IPS-NIHi11 (cell line): ENCODE results near the gene CLTCL1.
A peak's percentile ranks its signal among the peaks of the same experiment; 100 is the strongest.

Source experiments
- DNase-seq: peaks from one replicate; pipeline ENCODE4 v3.0.0; 2012; ENCODE audit warnings: mixed read lengths, low spot score

Gene CLTCL1

DNA sequence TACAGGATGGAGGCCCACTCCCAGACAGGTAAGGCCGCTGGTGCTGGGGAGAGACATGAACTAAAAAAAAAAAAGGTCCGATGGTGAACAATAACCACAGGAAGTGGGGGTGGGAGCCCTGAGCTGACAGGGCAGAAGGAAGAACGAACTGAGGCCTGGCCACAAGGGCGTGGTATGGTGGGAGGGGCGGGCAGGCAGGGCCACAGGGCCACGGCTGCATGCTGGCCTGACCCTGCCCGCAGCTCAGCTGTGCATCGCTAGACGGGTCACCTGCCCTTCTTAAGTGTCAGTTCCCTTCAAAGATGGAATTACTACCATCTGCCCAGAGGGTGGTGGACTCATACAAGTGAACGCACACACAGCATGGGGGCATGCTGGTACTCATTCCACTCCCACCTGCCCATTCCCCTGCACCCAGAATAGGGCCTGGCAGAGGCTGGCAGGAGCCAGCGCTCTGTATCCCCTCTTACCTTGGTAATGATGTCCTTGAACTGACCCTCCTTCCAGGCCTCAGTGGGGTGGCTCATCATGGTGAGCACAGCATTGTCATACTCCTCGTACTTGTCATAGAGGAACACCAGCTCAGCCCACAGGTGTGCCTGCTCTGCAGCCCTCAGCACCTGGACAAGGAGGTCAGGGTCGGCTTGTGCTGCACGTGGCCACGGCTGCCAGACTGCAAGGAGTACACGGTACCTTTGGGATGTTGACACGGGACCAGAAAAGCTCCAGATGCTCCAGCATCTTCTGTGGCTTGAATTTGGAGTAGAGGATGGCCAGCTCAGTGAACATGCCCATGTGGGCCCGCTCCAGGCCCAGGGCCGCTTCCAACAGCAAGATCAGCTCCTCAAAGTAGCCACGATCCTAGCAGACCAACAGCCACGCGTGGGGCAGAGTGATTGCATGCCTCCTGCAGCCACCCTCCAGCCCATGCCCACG is 95.5 kb downstream of the CLTCL1 start:
- no peak for DNase-seq

- no peak for DNase-seq
These were observed 96.6 kb downstream of the CLTCL1 start for GRCh38 chr22:19194766-19195536.

GRCh38 chr22:19193879-19194278 is 97.6 kb downstream of the CLTCL1 start:
- DNase-seq: no peak

DNA sequence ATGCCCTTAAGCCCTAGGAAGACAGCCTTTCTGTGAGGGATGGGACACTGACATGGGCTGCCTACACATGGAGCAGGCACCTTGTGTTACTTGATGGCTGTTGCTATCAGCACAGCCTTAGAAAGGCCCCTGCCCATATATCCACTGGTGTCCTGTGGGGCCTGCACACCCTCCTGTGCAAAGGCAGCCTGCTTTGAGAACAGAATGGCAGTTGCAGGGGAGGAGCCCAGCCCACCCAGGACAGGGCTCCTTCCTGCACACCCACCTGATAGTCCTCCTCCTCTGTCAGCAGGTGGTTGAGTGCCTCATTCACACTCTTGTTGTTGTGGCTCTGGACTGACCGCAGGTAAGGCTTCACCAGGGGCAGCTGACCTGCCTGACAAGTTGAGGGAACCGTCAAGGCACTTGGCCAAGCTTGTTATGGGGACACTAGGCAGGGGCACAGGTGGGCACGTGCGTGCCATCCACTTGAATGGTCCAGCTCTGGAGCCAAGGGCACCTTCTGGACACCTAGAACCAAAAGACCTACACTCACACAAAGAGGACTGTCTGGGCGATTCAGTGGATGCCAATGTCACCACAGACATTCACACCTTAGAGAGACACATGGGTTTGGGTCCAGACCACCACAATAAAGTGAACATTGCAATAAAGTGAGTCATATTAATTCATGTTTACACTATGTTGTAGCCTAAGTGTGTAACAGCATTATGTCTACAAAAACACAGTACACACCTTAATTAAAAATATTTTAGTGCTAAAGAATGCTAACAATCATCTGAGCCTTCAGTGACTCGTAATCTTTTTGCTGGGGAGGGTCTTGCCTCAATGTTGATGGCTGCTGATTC is 103.6 kb downstream of the CLTCL1 start:
- no peak for DNase-seq

DNA sequence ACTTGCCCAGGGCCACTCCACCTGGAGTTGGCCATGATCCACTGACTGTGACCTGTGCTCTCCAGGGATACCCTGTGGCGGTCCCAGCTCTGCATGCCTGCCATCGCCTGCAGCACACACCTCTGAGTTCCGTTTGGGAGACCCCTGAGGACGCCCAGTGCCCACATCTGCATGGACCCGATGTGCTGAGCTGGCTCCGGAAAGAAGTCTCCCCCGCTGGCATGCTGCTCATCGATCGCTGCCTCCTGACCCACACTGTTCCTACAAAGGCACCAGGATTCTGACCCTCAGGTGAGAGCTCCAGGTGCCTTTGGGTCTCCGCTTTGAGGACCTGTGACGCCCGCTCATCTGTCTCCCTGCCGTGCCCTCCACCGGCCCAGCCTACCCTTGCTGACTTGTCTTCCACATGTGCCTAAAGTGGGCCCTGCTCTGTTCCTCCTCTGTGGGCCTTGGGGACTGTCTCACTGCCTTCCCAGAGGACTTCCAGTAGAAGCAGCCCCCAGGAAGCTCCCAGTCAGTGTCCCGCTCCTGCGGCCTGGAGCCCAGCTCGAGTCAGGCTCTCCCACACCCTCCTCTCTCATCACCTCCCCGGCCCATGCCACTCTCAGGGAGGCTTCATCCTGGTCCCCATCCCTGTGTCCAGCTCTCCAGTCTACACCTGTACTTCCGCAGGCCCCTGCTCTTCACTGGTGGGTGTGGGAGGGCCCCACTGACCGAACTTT is 107.1 kb downstream of the CLTCL1 start:
- DNase-seq: no peak

DNA sequence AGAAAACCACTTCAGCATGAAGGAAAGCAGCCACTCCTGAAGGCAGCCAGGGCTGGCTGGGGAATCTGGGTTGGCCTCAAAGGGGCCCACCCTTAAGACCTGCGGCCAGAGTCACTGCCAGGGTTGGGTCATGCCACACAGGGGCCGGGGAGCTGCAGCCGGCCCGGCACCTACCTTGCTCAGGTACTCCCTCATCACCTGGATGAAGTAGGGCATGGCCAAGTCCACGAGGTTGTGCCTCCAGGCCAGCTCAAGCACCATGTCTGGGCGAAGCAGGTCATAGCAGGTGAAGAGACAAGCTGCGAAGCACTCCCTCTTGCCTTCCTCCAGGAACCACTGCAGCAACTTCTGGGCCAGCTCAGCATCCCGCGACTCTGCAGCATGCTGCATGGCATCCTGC is 108.3 kb downstream of the CLTCL1 start:
- DNase-seq: no peak

DNA sequence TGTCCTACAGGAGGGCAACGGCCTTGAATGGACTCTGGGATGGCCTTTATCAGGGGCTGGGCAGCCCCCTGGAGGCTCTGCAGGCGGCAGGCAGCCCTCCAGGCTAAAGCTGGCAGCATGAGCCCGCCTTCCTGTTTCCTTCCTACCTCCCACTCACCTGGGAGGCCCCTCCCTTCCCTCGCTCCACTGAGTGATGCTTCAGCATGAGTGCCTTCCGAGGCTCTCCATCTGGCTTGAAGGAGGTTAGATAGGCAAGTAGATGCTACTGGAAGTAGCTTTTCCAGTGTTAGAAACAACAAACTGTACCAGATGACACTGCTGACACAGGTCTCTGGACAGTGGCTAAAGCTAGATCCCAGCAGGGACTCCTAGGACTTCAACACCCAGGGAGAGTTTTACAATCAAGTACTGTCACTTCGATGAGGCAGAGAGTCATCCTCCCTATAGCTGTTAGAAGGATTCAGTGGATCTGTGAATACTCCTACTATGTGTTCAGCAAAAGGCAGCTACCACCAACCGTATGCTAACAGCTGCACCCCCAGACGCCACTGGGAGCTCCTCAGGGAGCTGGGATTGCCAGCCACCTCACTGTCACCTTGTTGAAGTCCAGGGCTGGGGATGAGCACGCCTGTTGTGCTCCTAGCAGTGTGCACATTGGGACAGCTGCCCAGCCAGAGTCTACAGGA is 108.9 kb downstream of the CLTCL1 start:
- no peak for DNase-seq

- DNase-seq: no peak
These were observed 109.6 kb downstream of the CLTCL1 start for GRCh38 chr22:19181786-19182471.

GRCh38 chr22:19180740-19181410 is 110.6 kb downstream of the CLTCL1 start:
- DNase-seq: no peak

- no peak for DNase-seq
These were observed 111.3 kb downstream of the CLTCL1 start for GRCh38 chr22:19180234-19180633.

DNA sequence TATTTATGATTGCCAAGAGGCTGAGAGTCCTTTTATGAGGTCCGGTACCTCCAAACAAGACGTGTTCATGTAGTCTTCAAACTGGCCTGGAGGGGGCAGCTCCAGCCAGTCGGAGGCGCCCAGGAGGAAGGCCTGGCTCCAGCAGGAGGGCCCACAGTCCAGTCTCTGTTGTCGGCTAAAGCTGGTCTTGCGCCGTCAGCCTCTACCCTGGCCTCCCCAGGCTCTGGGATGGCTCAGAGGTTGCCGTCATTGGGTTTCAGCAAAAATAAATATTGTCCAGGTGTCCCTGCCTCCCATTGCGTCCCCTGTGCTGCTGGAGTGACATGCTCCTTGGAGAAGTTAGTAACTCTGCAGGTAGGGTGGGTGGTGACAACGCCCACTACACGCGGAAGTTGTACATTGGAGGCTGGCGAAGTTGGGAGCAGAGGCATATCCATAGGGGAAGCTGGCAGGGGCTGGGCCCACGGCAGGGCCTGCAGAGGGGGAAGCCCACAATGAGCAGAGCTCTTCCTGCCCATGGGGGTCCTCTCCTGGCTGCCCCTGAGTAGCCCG is 111.9 kb downstream of the CLTCL1 start:
- peak; percentile 88 for DNase-seq

- DNase-seq: peak; percentile 97
These were observed 112.6 kb downstream of the CLTCL1 start, which contains the start of gene SLC25A1 for GRCh38 chr22:19178657-19179496. Gene SLC25A1 (minus strand): TSS chr22:19178736. CDS start chr22:19178673, 63 bp downstream.

- DNase-seq: peak; percentile 67
These were observed 113.4 kb downstream of the CLTCL1 start for GRCh38 chr22:19178065-19178656.

DNA sequence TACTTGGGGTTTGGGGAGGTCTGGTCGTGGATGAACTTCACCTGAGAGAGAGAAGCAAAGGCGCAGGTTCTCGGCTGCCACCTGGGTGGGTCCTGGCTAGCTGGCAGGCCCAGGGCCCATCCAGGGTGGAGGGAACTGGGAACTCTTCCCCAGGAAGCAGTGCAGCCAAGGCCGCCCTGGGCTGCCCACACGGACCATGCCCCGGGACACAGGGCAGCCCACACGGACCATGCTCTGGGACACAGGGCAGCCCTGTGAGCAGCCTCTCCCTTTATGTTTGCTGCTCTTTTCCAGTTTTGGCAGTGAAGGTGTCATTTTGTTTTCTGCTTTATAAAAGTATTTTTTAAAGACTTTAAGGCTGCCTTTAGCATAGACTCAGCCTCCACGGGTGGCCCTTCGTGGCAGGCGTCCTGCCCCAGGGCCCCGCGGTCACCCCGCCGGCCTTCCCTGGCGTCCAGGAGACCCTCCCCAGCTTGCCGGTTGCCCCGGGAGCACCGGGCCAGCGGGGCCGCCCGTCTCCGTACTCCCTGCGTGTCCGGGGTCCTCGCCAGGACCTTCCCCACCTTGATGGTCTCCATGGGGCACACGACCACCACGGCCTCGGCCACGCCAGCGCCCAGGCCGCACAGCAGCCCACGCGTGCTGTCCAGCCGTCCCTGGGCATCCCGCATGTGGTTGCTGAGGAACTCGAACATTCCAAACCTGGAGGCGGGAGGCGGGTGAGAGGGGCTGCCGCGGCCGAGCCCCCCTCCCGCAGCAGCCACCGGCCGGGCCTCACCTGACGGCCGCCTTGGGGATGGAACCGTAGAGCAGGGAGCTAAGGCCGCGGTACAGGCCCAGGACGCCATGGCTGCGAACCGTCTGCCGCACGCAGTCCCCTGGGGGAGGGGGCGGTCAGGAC is 114.1 kb downstream of the CLTCL1 start:
- DNase-seq: no peak

GRCh38 chr22:19176732-19177131 is 114.8 kb downstream of the CLTCL1 start:
- DNase-seq: no peak

- DNase-seq: no peak
These were observed 115.3 kb downstream of the CLTCL1 start for GRCh38 chr22:19176175-19176643.
